Measurements from ENCODE around the gene NAA20. TPM values are rescaled to one million over a fixed set of nuclear protein-coding genes. Genes with fewer than 3 reads are reported as not detected.

The NAA20 gene
- polyA plus RNA-seq, 3 donors, result 39.4 to 103 (median 94.0) TPM

DNA sequence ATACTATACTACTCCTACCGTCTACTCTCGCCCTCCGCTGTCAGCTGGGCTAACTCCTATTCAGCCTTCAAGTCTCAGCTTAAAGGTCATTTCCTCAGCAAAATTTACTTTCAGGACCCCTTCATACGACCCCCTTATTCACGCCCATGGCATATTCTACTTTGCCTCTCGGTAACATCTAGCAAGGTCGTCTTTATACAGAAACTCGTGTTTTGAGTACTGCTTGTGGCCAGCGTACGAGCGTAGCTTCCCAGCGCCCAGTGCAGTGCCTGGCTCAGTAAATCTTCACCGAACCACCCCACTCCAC is 34.6 kb downstream of the NAA20 start:
- Histone ChIP-seq H2AFZ (ENCODE audit: insufficient read depth, low read depth, low read length, poor library complexity, severe bottlenecking) (peak overlapping the region; percentile 96), H3K9ac (ENCODE audit: insufficient read depth, low read length, poor library complexity, severe bottlenecking) (peak overlapping the region; percentile 88), H3K9me3 (replicated peaks in 1 of 2; ENCODE audit: control insufficient read depth in 1 of 2, insufficient read depth in 1 of 2, low read length in 2 of 2) (no peaks in the 10 kb centered on the region), H3K4me1 (ENCODE audit: control insufficient read depth in 1 of 2, insufficient read depth in 2 of 2, low read length in 2 of 2) (peaks cover 17 to 21% of the 10 kb centered on the region in 2 donors), H3K4me3 (replicated peaks in 1 of 3; ENCODE audit: low read depth in 2 of 3, low read length in 3 of 3) (peak overlapping the region; percentile 81 to 96 (median 91)), H3K27ac (ENCODE audit: low read depth in 1 of 2, low read length in 2 of 2) (peak overlapping the region; percentile 76 to 92), H3K27me3 (ENCODE audit: control insufficient read depth in 2 of 2, insufficient read depth in 2 of 2, low read length in 2 of 2) (no peaks in the 10 kb centered on the region), H3K79me2 (ENCODE audit: insufficient read depth, low read length) (peaks cover 22% of the 10 kb centered on the region), H3K4me2 (replicated peaks; ENCODE audit: extremely low read depth, low read length, poor library complexity, severe bottlenecking) (peak overlapping the region; percentile 78), H4K20me1 (ENCODE audit: insufficient read depth, low read length) (no peaks in the 10 kb centered on the region), H3K36me3 (replicated peaks in 1 of 2; ENCODE audit: control insufficient read depth in 1 of 2, insufficient read depth in 2 of 2, low read length in 2 of 2) (peaks cover 34 to 38% of the 10 kb centered on the region in 2 donors)
- peaks cover 36 to 38% of the 10 kb centered on the region in 2 donors for H3K36me3 Mint-ChIP-seq
- H3K27ac Mint-ChIP-seq, result peak overlapping the region; percentile 96 to 98 (median 98)
- no peaks in the 10 kb centered on the region for H3K9me3 Mint-ChIP-seq
- no peak for TF ChIP-seq CTCF (IDR thresholded peaks at IDR 0.05)
- peaks cover 18% of the 10 kb centered on the region for H3K4me1 Mint-ChIP-seq
- peaks cover 0 to 1% (median 0%) of the 10 kb centered on the region in 3 donors for H3K27me3 Mint-ChIP-seq (ENCODE audit: low read depth in 3 of 3)
- 2% methylated on average over 12 of the region's 13 CpGs for WGBS (ENCODE audit: insufficient coverage)
- peak overlapping the region; percentile 99 for H3K4me3 Mint-ChIP-seq
- intact Hi-C loops (cut with micrococcal nuclease), result loop anchor here in 1 of 2 donors (1.0 to 10.0 kb wide), 2 partner anchors 34 to 1073 kb away; partner anchors contain the start of genes KIZ and NAA20
- DNase-seq, result no peak

DNA sequence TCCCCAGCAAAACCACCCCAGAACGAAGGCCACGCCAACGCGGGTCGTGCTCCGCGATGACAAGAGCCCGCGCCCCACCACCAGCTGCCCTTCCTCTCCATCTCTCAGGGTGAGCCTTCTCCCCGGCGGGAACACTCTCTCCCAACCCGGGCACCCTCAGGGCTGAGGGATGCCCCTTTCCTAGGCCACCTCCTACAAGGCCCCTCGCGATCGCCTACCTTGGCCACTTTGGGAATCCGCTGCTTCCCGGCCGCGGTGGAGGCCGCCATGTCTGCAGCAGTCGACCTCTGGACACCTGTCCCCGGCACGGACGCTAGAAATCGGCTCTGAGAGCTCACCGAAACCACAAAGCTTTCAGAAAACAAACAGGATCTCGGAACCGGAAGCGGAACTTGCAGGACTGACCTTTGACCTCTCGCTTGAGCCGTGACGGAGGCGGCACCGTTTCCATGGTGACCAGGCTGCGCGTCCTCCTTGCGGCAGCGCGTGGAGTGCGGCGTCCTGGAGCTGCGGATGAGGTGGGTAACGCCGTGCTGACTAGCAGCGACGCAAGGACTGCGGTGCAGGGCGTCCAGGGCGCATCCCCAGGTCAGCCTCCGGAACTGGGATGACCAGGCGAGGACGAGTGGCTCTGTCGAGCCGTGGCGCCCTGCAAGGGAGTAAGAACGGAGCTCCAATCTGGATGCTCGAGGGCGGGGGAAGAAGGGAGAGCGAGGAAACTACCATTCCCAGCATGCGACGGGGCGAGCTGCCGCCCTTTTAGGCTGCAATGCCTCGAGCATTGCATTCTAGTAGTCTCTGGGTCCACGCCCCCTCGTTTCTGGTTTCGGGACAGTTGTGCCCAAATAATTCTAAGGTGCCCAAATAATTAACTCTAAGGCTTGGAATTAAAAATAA is 35.2 kb downstream of the NAA20 start, which contains the start of the genes CFAP61 and CRNKL1:
Gene CFAP61, plus strand, starts transcription at position 459 of the 897 bp plus-strand sequence. CDS start 4,122 bp downstream, outside the sequence.
Gene CRNKL1, minus strand, starts transcription at position 393 of the 897 bp plus-strand sequence. Its CDS starts 124 bp downstream, at position 269.
- Histone ChIP-seq H3K36me3 (replicated peaks in 1 of 2; ENCODE audit: control insufficient read depth in 1 of 2, insufficient read depth in 2 of 2, low read length in 2 of 2) (peaks cover 28 to 32% of the 10 kb centered on the region in 2 donors), H3K4me2 (replicated peaks; ENCODE audit: extremely low read depth, low read length, poor library complexity, severe bottlenecking) (peak within 1 kb of the TSS; percentile 78), H3K79me2 (ENCODE audit: insufficient read depth, low read length) (peaks cover 22% of the 10 kb centered on the region), H4K20me1 (ENCODE audit: insufficient read depth, low read length) (no peaks in the 10 kb centered on the region), H3K9me3 (replicated peaks in 1 of 2; ENCODE audit: control insufficient read depth in 1 of 2, insufficient read depth in 1 of 2, low read length in 2 of 2) (no peaks in the 10 kb centered on the region), H2AFZ (ENCODE audit: insufficient read depth, low read depth, low read length, poor library complexity, severe bottlenecking) (peak within 1 kb of the TSS; percentile 96), H3K9ac (ENCODE audit: insufficient read depth, low read length, poor library complexity, severe bottlenecking) (peak within 1 kb of the TSS; percentile 88), H3K27ac (ENCODE audit: low read depth in 1 of 2, low read length in 2 of 2) (peak within 1 kb of the TSS; percentile 76 to 92), H3K27me3 (ENCODE audit: control insufficient read depth in 2 of 2, insufficient read depth in 2 of 2, low read length in 2 of 2) (no peaks in the 10 kb centered on the region), H3K4me1 (ENCODE audit: control insufficient read depth in 1 of 2, insufficient read depth in 2 of 2, low read length in 2 of 2) (peaks cover 17 to 21% of the 10 kb centered on the region in 2 donors), H3K4me3 (replicated peaks in 1 of 3; ENCODE audit: low read depth in 2 of 3, low read length in 3 of 3) (peak within 1 kb of the TSS; percentile 81 to 96 (median 91))
- Mint-ChIP-seq H3K4me1 (peaks cover 19% of the 10 kb centered on the region), H3K27me3 (ENCODE audit: low read depth in 3 of 3) (peaks cover 0 to 1% (median 0%) of the 10 kb centered on the region in 3 donors), H3K9me3 (no peaks in the 10 kb centered on the region), H3K27ac (peak within 1 kb of the TSS; percentile 96 to 98 (median 98)), H3K4me3 (peak within 1 kb of the TSS; percentile 99), H3K36me3 (peaks cover 32 to 34% of the 10 kb centered on the region in 2 donors)
- under 1% methylated on average over 48 of the region's 67 CpGs for WGBS (ENCODE audit: insufficient coverage)
- TF ChIP-seq CTCF (IDR thresholded peaks at IDR 0.05), result no peak
- peak; percentile 95 to 98 (median 98) for DNase-seq
- intact Hi-C loops (cut with micrococcal nuclease), result loop anchor here in 1 of 2 donors (1.0 to 10.0 kb wide), 2 partner anchors 35 to 1072 kb away; partner anchors contain the start of genes KIZ and NAA20
